Activated CD4-positive, alpha-beta memory T cell treated with anti-CD3 and anti-CD28 coated beads for 36 hours (primary cell): ENCODE measurements around the gene CCDC181. TPM values are rescaled to one million over a fixed set of nuclear protein-coding genes. Genes with fewer than 3 reads are reported as not detected.

ENCODE experiments used
- CTCF ChIA-PET: fragments of 350-600 bp; sonication (Branson Sonifier 250); formaldehyde crosslinking; loops from one replicate; lab custom pipeline; 2021; ENCODE audit warnings: antibody characterized with exemption, inconsistent platforms; lab: Charles Lee
- POLR2A ChIA-PET: fragments of 350-600 bp; sonication (Branson Sonifier 250); formaldehyde crosslinking; loops from one replicate; lab custom pipeline; 2021; ENCODE audit warnings: antibody characterized with exemption; lab: Charles Lee
- DNase-seq: peaks from one replicate; pipeline ENCODE4 v3.0.0-alpha.2; 2020
- H3K27ac Mint-ChIP-seq: one replicate; pipeline ENCODE4 v1.8.0; 2021; ENCODE audit warnings: mixed read lengths
- H3K27me3 Mint-ChIP-seq: one replicate; pipeline ENCODE4 v1.8.0; 2021; ENCODE audit warnings: mixed read lengths
- H3K36me3 Mint-ChIP-seq: one replicate; pipeline ENCODE4 v1.8.0; 2021; ENCODE audit warnings: mixed read lengths
- H3K4me1 Mint-ChIP-seq: one replicate; pipeline ENCODE4 v1.8.0; 2021; ENCODE audit warnings: low read depth, mixed read lengths
- H3K4me3 Mint-ChIP-seq: one replicate; pipeline ENCODE4 v1.8.0; 2021; ENCODE audit warnings: mild to moderate bottlenecking, mixed read lengths
- H3K9me3 Mint-ChIP-seq: one replicate; pipeline ENCODE4 v1.8.0; 2021; ENCODE audit warnings: mixed read lengths
- intact Hi-C: fragments of 100-400 bp; cut with micrococcal nuclease; formaldehyde crosslinking; loops from one replicate; pipeline ENCODE4 v1.15.1; 2023
- total RNA-seq, 2 experiments: library from RNA; stranded (reverse); gene quantifications; one replicate each; pipeline ENCODE4 v1.2.3, GENCODE V29; 2021

The CCDC181 gene
- total RNA-seq, 2 experiments from 2014 or later: not detected

DNA sequence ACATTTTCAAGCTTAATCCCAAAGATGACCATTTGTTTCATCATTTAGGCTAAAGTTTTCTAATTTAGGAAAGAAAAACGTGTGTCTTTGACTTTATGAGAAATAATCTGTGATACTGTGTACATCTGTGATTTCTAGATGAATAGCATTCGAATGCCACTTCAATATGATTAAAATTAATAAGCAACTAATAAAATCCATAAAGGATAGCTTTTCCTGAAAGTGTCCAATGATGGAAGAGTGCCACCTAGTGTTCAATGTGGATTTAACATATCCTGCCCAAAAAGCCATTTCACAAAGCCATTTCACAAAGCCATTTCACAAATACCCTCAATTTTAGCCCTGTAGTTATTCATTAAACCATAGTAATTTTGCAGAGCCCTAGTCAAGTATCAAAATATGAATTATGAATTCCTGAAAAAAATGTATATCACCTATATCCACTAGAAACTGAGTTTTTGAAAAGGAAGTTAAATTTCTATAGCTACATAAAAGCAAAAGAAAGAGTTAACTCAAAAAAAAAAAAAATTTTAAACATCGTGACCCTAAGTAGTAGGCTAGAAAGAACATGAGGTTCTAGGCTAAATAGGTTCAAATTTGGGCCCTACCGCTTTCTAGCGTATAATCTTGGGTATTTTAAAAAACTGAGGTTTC, 78.8 kb downstream of the CCDC181 start:
- Mint-ChIP-seq H3K27ac (no peak overlapping the region), H3K36me3 (no peaks in the 10 kb centered on the region), H3K4me1 (peaks cover 6% of the 10 kb centered on the region), H3K27me3 (no peaks in the 10 kb centered on the region), H3K4me3 (no peak overlapping the region), H3K9me3 (no peaks in the 10 kb centered on the region)
- DNase-seq: no peak
- ChIA-PET CTCF (interaction anchor here (0.6 to 5.8 kb wide), 36 partner anchors 10 to 1008 kb away, joined by 3 to 132 read pairs (median 4); partner anchors contain the start of genes ATP1B1, BLZF1 and NME7), POLR2A (interaction anchor here (0.6 kb wide), 1 partner anchor 748 kb away, joined by 4 read pairs; no protein-coding TSS in a partner anchor)
- intact Hi-C loops: loop anchor here (1.0 to 5.0 kb wide), 3 partner anchors 745 to 1006 kb away; no protein-coding TSS in a partner anchor

GRCh38 chr1:169347688-169348382, 79.4 kb downstream of the CCDC181 start:
- Mint-ChIP-seq H3K9me3 (no peaks in the 10 kb centered on the region), H3K4me1 (peaks cover 6% of the 10 kb centered on the region), H3K27ac (no peak overlapping the region), H3K27me3 (no peaks in the 10 kb centered on the region), H3K36me3 (no peaks in the 10 kb centered on the region), H3K4me3 (no peak overlapping the region)
- POLR2A ChIA-PET: interaction anchor here (0.6 kb wide), 1 partner anchor 747 kb away, joined by 4 read pairs; no protein-coding TSS in a partner anchor
- DNase-seq: no peak
- CTCF ChIA-PET: interaction anchor here (0.6 to 5.8 kb wide), 33 partner anchors 9 to 1006 kb away, joined by 3 to 132 read pairs (median 4); partner anchors contain the start of genes ATP1B1, BLZF1 and NME7
- intact Hi-C loops: loop anchor here (1.0 to 5.0 kb wide), 3 partner anchors 745 to 1006 kb away; no protein-coding TSS in a partner anchor

DNA sequence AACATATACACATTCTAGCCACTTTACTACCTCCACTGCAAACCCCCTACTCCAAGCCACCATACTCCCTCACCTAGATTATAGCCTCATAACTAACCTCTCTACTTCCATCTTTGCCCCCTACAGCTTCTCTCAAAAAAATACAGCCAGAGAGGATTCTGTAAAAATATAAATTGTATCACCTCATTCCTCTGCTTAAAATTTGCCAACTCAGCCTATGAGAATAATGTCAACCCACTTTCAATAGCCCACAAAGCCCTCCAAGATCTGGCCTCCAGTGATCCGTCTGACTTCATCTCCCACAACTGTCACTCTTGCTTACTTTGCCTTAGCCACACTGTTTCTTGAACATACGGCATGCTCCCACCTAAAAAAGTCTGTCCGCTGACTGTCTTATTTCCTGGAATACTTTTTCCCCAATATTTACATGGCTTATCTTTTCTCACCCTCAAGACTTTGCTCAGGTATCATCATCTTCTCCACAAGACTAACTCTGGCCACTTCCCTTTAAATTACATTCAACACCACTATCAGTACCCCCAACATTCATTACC, 81.2 kb downstream of the CCDC181 start:
- Mint-ChIP-seq H3K4me1 (peaks cover under 1% of the 10 kb centered on the region), H3K27me3 (no peaks in the 10 kb centered on the region), H3K4me3 (no peak overlapping the region), H3K27ac (no peak overlapping the region), H3K36me3 (no peaks in the 10 kb centered on the region), H3K9me3 (no peaks in the 10 kb centered on the region)
- intact Hi-C loops: loop anchor here (5.0 kb wide), 2 partner anchors 904 to 1004 kb away; no protein-coding TSS in a partner anchor
- POLR2A ChIA-PET: no interaction called here
- no peak for DNase-seq
- CTCF ChIA-PET: interaction anchor here (0.5 to 5.8 kb wide), 5 partner anchors 505 to 743 kb away, joined by 3 to 132 read pairs (median 4); no protein-coding TSS in a partner anchor

- POLR2A ChIA-PET: no interaction called here
- H3K9me3 Mint-ChIP-seq: no peaks in the 10 kb centered on the region
- no peak overlapping the region for H3K27ac Mint-ChIP-seq
- CTCF ChIA-PET: interaction anchor here (0.5 to 0.9 kb wide), 3 partner anchors 504 to 742 kb away, joined by 3 to 4 read pairs (median 4); no protein-coding TSS in a partner anchor
- no peaks in the 10 kb centered on the region for H3K27me3 Mint-ChIP-seq
- H3K4me1 Mint-ChIP-seq: no peaks in the 10 kb centered on the region
- intact Hi-C loops: loop anchor here (5.0 kb wide), 2 partner anchors 903 to 1003 kb away; no protein-coding TSS in a partner anchor
- H3K4me3 Mint-ChIP-seq: no peak overlapping the region
- H3K36me3 Mint-ChIP-seq: peaks cover 2% of the 10 kb centered on the region
- DNase-seq: no peak
Measured at GRCh38 chr1:169345511-169345910, 81.8 kb downstream of the CCDC181 start.

Other genes with a start within 250 kb of the CCDC181 start
- gene NME7, start 59.7 kb downstream of the CCDC181 start, total RNA-seq: 10 to 100 TPM; 12.9 to 15.9 TPM
- 10 to 100 TPM; 10.1 to 10.2 TPM for gene BLZF1, start 59.3 kb downstream of the CCDC181 start, total RNA-seq
- 1 to 10 TPM; 8.6 to 9.4 TPM for gene SLC19A2, start 58.5 kb upstream of the CCDC181 start, total RNA-seq
- 10 to 100 TPM; 50.8 to 51.1 TPM for gene F5, start 159.0 kb upstream of the CCDC181 start, total RNA-seq
- under 1 TPM; 0.70 to 0.97 TPM for gene SELP, start 202.7 kb upstream of the CCDC181 start, total RNA-seq